H1 (cell line): Measurements from ENCODE around the gene BEX3. TPM values are rescaled to one million over a fixed set of nuclear protein-coding genes. Genes with fewer than 3 reads are reported as not detected.
"Not testable (repeated sequence)": the region's sequence is repeated elsewhere in the genome, so short reads cannot be mapped to it uniquely, and the experiment has no call there.

Experiments used
- CTCF ChIA-PET: fragments of 300-600 bp; sonication (Branson Sonifier 250); formaldehyde crosslinking; loops from one replicate; lab custom pipeline; 2021; ENCODE audit not compliant: partially characterized antibody; lab: Charles Lee
- POLR2A ChIA-PET: fragments of 300-600 bp; sonication (Branson Sonifier 250); formaldehyde crosslinking; loops from one replicate; lab custom pipeline; 2021; ENCODE audit warnings: inconsistent platforms; ENCODE audit not compliant: partially characterized antibody; lab: Charles Lee
- DNase-seq, 2 experiments: peaks; one replicate each; pipeline versions ENCODE4 v3.0.0 to v3.0.0-alpha.2; 2010 to 2022; ENCODE audit warnings: low spot score in 2 of 2, low read depth in 1 of 2, mixed read lengths in 1 of 2
- FAIRE-seq: peaks from 2 replicates; lab custom pipeline; 2011; peaks lifted over from hg19 to GRCh38; lab: Jason Lieb, UNC
- H2AFZ ChIP-seq: 2 replicates; pipeline ENCODE4 v1.8.1; 2012; ENCODE audit warnings: low read length, inconsistent platforms
- H2AK5ac ChIP-seq: 2 replicates; pipeline ENCODE4 v1.6.1; 2013; ENCODE audit warnings: low read depth, low read length
- H2BK120ac ChIP-seq: replicated peaks from 2 replicates; pipeline ENCODE3; 2013; ENCODE audit warnings: low read depth, low read length, inconsistent platforms
- H2BK12ac ChIP-seq: 2 replicates; pipeline ENCODE4 v1.6.1; 2013; ENCODE audit warnings: low read depth, low read length
- H2BK15ac ChIP-seq: 2 replicates; pipeline ENCODE4 v1.6.1; 2013; ENCODE audit warnings: low read length
- H2BK20ac ChIP-seq: 2 replicates; pipeline ENCODE4 v1.6.1; 2013; ENCODE audit warnings: low read length
- H2BK5ac ChIP-seq: 2 replicates; pipeline ENCODE4 v1.6.1; 2013; ENCODE audit warnings: low read depth, low read length
- H3K14ac ChIP-seq: 2 replicates; pipeline ENCODE4 v1.6.1; 2013; ENCODE audit warnings: inconsistent platforms; ENCODE audit not compliant: insufficient read length
- H3K18ac ChIP-seq: 2 replicates; pipeline ENCODE4 v1.6.1; 2013; ENCODE audit warnings: low read length; ENCODE audit errors: extremely low read depth
- H3K23ac ChIP-seq: 2 replicates; pipeline ENCODE4 v1.6.1; 2013; ENCODE audit warnings: inconsistent platforms; ENCODE audit not compliant: insufficient read length
- H3K23me2 ChIP-seq: 2 replicates; pipeline ENCODE4 v1.6.1; 2013; ENCODE audit warnings: low read depth, low read length
- H3K27ac ChIP-seq: 2 replicates; pipeline ENCODE4 v1.6.1; 2011; ENCODE audit warnings: low read depth, low read length, inconsistent platforms
- H3K27me3 ChIP-seq, 4 experiments: replicated peaks in 1 of 4; 1 replicate in 1 of 4; 2 replicates in 3 of 4; pipeline versions ENCODE4 v1.6.1 to v1.8.1; 2011 to 2013; ENCODE audit warnings: low read length in 3 of 4, mild to moderate bottlenecking in 3 of 4, inconsistent platforms in 2 of 4, mixed read lengths in 2 of 4, moderate library complexity in 1 of 4; ENCODE audit not compliant: control insufficient read depth in 3 of 4, insufficient read depth in 3 of 4; ENCODE audit errors: extremely low read depth in 1 of 4
- H3K36me3 ChIP-seq, 4 experiments: 2 replicates each; pipeline versions ENCODE4 v1.6.1 to v1.8.1; 2011 to 2013; ENCODE audit warnings: mild to moderate bottlenecking in 4 of 4, low read length in 3 of 4, moderate library complexity in 2 of 4, control low read depth in 1 of 4, inconsistent platforms in 1 of 4; ENCODE audit not compliant: insufficient read depth in 4 of 4, control insufficient read depth in 2 of 4
- H3K4ac ChIP-seq: replicated peaks from 2 replicates; pipeline ENCODE3; 2013; ENCODE audit warnings: low read length, low read depth, mixed read lengths, inconsistent platforms; ENCODE audit not compliant: insufficient read length
- H3K4me1 ChIP-seq, 4 experiments: replicated peaks in 1 of 4; 1 replicate in 1 of 4; 2 replicates in 3 of 4; pipeline versions ENCODE4 v1.6.1 to v1.8.1; 2011 to 2013; ENCODE audit warnings: low read length in 3 of 4, inconsistent platforms in 2 of 4, mixed read lengths in 1 of 4; ENCODE audit not compliant: insufficient read depth in 4 of 4, control insufficient read depth in 3 of 4
- H3K4me2 ChIP-seq, 2 experiments: 2 replicates each; pipeline versions ENCODE4 v1.6.1 to v1.8.1; 2011 to 2013; ENCODE audit warnings: low read depth in 2 of 2, low read length in 2 of 2, control low read depth in 1 of 2, inconsistent platforms in 1 of 2, mild to moderate bottlenecking in 1 of 2; ENCODE audit not compliant: insufficient read depth in 1 of 2
- H3K4me3 ChIP-seq, 4 experiments: fragments of 200-600, 300-600 bp in 1 of 4; sonication (generic), shearing (Covaris generic), sonication (Bioruptor Twin) in 1 of 4; 2 replicates each; pipeline versions ENCODE4 v1.5.1 to v1.8.1; 2011 to 2016; ENCODE audit warnings: low read length in 4 of 4, low read depth in 3 of 4, control low read depth in 2 of 4, inconsistent platforms in 2 of 4, mild to moderate bottlenecking in 2 of 4, mixed read lengths in 1 of 4, moderate library complexity in 1 of 4; ENCODE audit not compliant: insufficient read depth in 2 of 4; ENCODE audit errors: extremely low read depth in 1 of 4
- H3K56ac ChIP-seq: replicated peaks from 2 replicates; pipeline ENCODE3; 2013; ENCODE audit warnings: low read depth, mild to moderate bottlenecking, mixed read lengths, low read length, inconsistent platforms; ENCODE audit not compliant: insufficient read length
- H3K79me1 ChIP-seq: 2 replicates; pipeline ENCODE4 v1.6.1; 2013; ENCODE audit warnings: low read depth, low read length, control low read depth
- H3K79me2 ChIP-seq, 2 experiments: 2 replicates each; pipeline versions ENCODE4 v1.6.1 to v1.8.1; 2012 to 2013; ENCODE audit warnings: low read length in 2 of 2, mild to moderate bottlenecking in 2 of 2, inconsistent platforms in 1 of 2; ENCODE audit not compliant: insufficient read depth in 2 of 2, control insufficient read depth in 1 of 2
- H3K9ac ChIP-seq, 4 experiments: replicated peaks in 1 of 4; 1 replicate in 1 of 4; 2 replicates in 3 of 4; pipeline versions ENCODE4 v1.6.1 to v1.8.1; 2011 to 2013; ENCODE audit warnings: low read depth in 3 of 4, low read length in 3 of 4, control low read depth in 2 of 4, mild to moderate bottlenecking in 2 of 4, moderate library complexity in 2 of 4, inconsistent platforms in 1 of 4; ENCODE audit errors: extremely low read depth in 1 of 4
- H3K9me3 ChIP-seq, 2 experiments: 2 replicates each; pipeline versions ENCODE4 v1.6.1 to v1.8.1; 2012 to 2013; ENCODE audit warnings: mild to moderate bottlenecking in 2 of 2, moderate library complexity in 2 of 2, control low read depth in 1 of 2, inconsistent platforms in 1 of 2, low read depth in 1 of 2, low read length in 1 of 2, mixed read lengths in 1 of 2; ENCODE audit not compliant: insufficient read depth in 2 of 2
- H4K20me1 ChIP-seq, 2 experiments: replicated peaks in 1 of 2; 2 replicates each; pipeline versions ENCODE3 to v1.8.1; 2011 to 2013; ENCODE audit warnings: inconsistent platforms in 2 of 2, low read length in 2 of 2, mild to moderate bottlenecking in 1 of 2; ENCODE audit not compliant: insufficient read depth in 2 of 2, control insufficient read depth in 1 of 2
- H4K5ac ChIP-seq: 2 replicates; pipeline ENCODE4 v1.6.1; 2013; ENCODE audit warnings: low read length, low read depth, mixed read lengths, inconsistent platforms; ENCODE audit not compliant: insufficient read length
- H4K8ac ChIP-seq: 2 replicates; pipeline ENCODE4 v1.8.0; 2013; ENCODE audit warnings: mild to moderate bottlenecking, moderate library complexity, low read length, inconsistent platforms; ENCODE audit not compliant: insufficient read depth; ENCODE audit errors: extremely low read depth
- H4K91ac ChIP-seq: replicated peaks from 2 replicates; pipeline ENCODE3; 2013; ENCODE audit warnings: low read length, mixed read lengths, inconsistent platforms; ENCODE audit not compliant: insufficient read length
- WGBS, 2 experiments: shearing (Covaris generic) in 1 of 2; methylation state at CpG; one replicate each; pipeline versions ENCODE4 v1.1.6 to v1.1.7; 2013 to 2015; ENCODE audit warnings: low lambda C conversion rate in 2 of 2, mixed read lengths in 2 of 2, inconsistent platforms in 1 of 2, low coverage in 1 of 2, missing lambda C conversion rate in 1 of 2; ENCODE audit not compliant: insufficient replicate concordance in 2 of 2, insufficient coverage in 1 of 2, insufficient read length in 1 of 2; ENCODE audit errors: extremely low coverage in 1 of 2, missing lambda C conversion rate in 1 of 2; 5-methylcytosine and 5-hydroxymethylcytosine counted together
- polyA plus RNA-seq, 7 experiments: library from polyadenylated mRNA; depleted of rRNA in 3 of 7; stranded (reverse) in 5 of 7; unstranded in 2 of 7; fragments of >200 nt in 5 of 7; fragments of 200-250 nt in 2 of 7; gene quantifications; 1 replicate in 5 of 7; 2 replicates in 1 of 7; 4 replicates in 1 of 7; pipeline versions ENCODE4 v1.2.1 to v1.2.3, GENCODE V29; 2011 to 2013; ENCODE audit warnings: missing spikeins in 2 of 7, mixed read lengths in 2 of 7
- total RNA-seq: library from RNA; stranded (reverse); fragmentation: NEBNext Ultra II Directional; extraction: Animal tissue kit (Norgen Biotek cat#: 25700); gene quantifications from 2 replicates; pipeline ENCODE4 v1.2.1, GENCODE V29; 2021

Gene BEX3
- total and polyA plus RNA-seq, 2 of the 8 experiments (the other 6 are each of a cell fraction or from before 2014, with no cell fraction given), result 330 to 366 TPM

DNA sequence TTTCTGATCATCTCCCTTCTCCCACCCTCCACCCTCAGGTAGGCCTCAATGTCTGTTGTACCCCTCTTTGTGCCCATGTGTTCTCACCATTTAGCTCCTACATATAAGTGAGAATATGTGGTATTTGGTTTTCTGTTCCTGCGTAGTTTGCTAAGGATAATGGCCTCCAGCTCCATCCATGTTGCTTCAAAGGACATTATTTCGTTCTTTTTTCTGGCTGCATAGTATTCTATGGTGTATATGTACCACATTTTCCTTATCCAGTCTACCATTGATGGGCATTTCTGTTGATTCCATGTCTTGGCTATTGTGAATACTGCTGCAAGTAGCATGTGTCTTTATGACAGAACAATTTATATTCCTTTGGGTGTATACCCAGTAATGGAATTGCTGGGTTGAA, 35.4 kb downstream of the BEX3 start:
- H3K23me2 ChIP-seq, H2BK12ac ChIP-seq, H3K9ac ChIP-seq, H4K8ac ChIP-seq, H4K91ac ChIP-seq, H3K4me1 ChIP-seq, H4K20me1 ChIP-seq, H2BK120ac ChIP-seq, FAIRE-seq, H3K79me2 ChIP-seq, H3K4me3 ChIP-seq, H2AK5ac ChIP-seq, H3K14ac ChIP-seq, H3K79me1 ChIP-seq, H2BK5ac ChIP-seq, H3K9me3 ChIP-seq, H3K27me3 ChIP-seq, H3K4me2 ChIP-seq, H3K18ac ChIP-seq, H3K4ac ChIP-seq, H3K56ac ChIP-seq, H2BK20ac ChIP-seq, H2BK15ac ChIP-seq, H3K23ac ChIP-seq, DNase-seq, H2AFZ ChIP-seq, H3K27ac ChIP-seq, H4K5ac ChIP-seq, POLR2A ChIA-PET, H3K36me3 ChIP-seq, CTCF ChIA-PET: not testable (repeated sequence)
- WGBS, 2 experiments, result 92% methylated on average over 2 of the region's 2 CpGs; no CpG with 5 or more reads in 1 of the 2 experiments
